HG03025 (cell line): ENCODE results near the gene HNRNPD.
"Not testable (repeated sequence)": the region's sequence is repeated elsewhere in the genome, so short reads cannot be mapped to it uniquely, and the experiment has no call there.

ENCODE experiments used
- ATAC-seq: cut with Tn5 transposase; IDR thresholded peaks from one replicate; pipeline ENCODE4 v1.9.1; 2021; ENCODE audit warnings: mild to moderate bottlenecking, moderate library complexity; ENCODE audit not compliant: unreplicated experiment, low FRiP score

HNRNPD gene, protein sequence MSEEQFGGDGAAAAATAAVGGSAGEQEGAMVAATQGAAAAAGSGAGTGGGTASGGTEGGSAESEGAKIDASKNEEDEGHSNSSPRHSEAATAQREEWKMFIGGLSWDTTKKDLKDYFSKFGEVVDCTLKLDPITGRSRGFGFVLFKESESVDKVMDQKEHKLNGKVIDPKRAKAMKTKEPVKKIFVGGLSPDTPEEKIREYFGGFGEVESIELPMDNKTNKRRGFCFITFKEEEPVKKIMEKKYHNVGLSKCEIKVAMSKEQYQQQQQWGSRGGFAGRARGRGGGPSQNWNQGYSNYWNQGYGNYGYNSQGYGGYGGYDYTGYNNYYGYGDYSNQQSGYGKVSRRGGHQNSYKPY

DNA sequence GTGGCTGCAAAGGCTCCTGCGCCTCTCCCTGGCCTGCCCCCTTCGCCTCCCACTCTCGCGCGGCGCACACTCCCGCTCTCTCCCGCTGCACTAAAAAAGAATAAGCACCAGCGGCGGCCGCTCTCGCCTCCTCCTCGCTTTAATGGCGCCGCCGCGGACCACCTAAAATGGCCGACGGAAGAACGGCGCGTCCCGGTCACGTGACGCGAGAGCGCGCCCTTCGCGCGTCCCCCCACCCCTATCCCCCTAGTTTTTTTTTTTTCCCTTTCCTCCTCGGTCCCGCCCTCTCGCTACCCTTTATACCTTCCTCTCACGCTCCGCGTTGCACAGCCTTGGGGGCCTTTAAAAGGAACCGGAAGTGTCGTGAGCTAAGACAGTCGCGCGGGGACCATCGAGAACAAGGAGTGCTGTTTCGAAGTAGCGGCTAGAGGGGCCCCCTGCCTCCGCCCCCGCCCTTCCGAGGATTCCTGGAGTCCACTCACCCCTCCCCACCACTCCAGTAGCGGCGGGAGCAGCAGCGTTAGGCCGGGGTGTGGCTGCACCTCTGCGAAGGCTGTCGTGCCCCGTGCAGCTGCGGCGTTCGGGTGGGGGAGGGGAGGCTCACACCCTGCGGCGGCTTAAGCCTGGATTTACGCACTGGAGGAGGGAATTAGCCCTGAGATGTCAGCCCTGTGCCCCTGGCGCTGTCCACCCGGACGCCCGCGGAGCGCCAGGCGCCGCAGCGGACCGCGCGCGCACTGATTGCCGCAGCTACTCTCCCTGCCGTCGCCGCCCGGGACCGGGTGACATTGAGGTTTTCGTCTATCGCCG lies at the start of gene HNRNPD:
Gene HNRNPD (minus strand): TSS at position 176 of the 810 bp plus-strand sequence. CDS start 313 bp downstream, outside the sequence.
- ATAC-seq = peak; percentile 95

- no peak for ATAC-seq
Measured at GRCh38 chr4:82422616-82423015, 48.8 kb upstream of the HNRNPD start.

GRCh38 chr4:82421796-82422560 lies 48.2 kb upstream of the HNRNPD start:
- ATAC-seq = no peak

DNA sequence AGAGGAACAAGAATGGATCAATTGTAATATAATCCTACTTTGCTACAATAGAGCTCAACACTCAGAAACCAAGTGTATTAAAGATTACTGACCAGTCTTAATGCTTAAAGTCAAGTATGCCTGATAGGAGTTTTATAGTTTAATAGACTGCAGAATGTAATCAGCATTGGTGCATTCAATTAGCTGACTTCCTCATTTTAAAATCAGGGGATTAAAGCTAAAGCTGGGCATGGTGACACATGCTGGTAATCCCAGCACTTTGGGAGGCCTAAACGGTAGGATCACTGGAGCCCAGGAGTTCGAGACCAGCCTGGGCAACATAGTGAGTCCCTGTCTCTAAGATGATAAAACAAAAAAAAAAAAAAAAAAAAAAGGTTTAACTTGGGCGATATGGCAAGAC lies 45.7 kb upstream of the HNRNPD start:
- ATAC-seq = no peak

DNA sequence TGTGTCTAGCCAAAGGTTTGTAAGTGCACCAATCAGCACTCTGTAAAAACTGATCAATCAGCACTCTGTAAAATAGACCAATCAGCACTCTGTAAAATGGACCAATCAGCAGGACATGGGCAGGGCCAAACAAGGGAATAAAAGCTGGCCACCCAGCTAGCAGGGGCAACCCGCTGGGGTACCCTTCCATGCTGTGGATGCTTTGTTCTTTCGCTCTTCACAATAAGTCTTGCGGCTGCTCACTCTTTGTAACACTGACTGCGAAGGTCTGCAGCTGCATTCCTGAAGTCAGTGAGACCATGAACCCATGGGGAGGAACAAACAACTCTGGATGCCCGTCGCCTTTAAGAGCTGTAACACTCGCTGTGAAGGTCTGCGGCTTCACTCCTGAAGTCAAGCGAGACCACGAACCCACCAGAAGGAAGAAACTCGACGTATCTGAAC lies 42.2 kb upstream of the HNRNPD start:
- ATAC-seq = no peak

GRCh38 chr4:82415061-82415460 lies 41.3 kb upstream of the HNRNPD start:
- ATAC-seq = not testable (repeated sequence)

- no peak for ATAC-seq
Measured at GRCh38 chr4:82403725-82404124, 29.9 kb upstream of the HNRNPD start.

GRCh38 chr4:82402196-82402775 lies 28.5 kb upstream of the HNRNPD start:
- no peak for ATAC-seq

GRCh38 chr4:82401600-82401999 lies 27.8 kb upstream of the HNRNPD start:
- ATAC-seq = no peak

GRCh38 chr4:82398263-82398662 lies 24.5 kb upstream of the HNRNPD start:
- ATAC-seq = no peak

- no peak for ATAC-seq
Measured at GRCh38 chr4:82397527-82397926, 23.7 kb upstream of the HNRNPD start.

- no peak for ATAC-seq
Measured at GRCh38 chr4:82394896-82395295, 21.1 kb upstream of the HNRNPD start.

DNA sequence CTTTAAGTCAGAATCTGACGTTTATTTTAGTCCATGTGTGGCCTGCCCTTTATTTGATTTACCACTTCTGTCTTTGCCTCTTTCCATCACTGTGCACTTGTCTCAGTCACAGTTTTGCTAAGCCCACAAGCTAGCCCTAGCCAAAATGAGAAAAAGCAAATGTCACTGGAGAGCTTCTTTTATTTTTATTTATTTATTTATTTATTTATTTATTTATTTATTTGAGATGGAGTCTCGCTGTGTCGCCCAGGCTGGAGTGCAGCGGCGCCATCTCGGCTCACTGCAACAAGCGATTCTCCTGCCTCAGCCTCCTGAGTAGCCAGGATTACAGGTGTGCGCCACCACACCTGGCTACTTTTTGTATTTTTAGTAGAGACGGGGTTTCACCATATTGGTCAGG lies 16.3 kb upstream of the HNRNPD start:
- ATAC-seq = not testable (repeated sequence)

GRCh38 chr4:82388405-82388804 lies 14.6 kb upstream of the HNRNPD start:
- no peak for ATAC-seq

DNA sequence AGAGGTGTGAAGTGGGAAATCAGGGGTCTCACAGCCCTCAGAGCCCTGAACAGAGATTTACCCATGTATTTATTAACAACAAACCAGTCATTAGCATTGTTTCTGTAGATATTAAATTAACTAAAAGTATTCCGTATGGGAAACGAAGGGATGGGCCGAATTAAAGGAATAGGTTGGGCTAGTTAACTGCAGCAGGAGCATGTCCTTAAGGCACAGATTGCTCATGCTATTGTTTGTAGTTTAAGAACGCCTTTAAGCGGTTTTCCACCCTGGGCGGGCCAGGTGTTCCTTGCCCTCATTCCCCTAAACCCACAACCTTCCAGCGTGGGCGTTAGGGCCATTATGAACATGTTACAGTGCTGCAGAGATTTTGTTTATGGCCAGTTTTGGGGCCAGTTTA lies 12.5 kb upstream of the HNRNPD start:
- not testable (repeated sequence) for ATAC-seq

GRCh38 chr4:82382751-82383150 lies 9.0 kb upstream of the HNRNPD start:
- no peak for ATAC-seq

DNA sequence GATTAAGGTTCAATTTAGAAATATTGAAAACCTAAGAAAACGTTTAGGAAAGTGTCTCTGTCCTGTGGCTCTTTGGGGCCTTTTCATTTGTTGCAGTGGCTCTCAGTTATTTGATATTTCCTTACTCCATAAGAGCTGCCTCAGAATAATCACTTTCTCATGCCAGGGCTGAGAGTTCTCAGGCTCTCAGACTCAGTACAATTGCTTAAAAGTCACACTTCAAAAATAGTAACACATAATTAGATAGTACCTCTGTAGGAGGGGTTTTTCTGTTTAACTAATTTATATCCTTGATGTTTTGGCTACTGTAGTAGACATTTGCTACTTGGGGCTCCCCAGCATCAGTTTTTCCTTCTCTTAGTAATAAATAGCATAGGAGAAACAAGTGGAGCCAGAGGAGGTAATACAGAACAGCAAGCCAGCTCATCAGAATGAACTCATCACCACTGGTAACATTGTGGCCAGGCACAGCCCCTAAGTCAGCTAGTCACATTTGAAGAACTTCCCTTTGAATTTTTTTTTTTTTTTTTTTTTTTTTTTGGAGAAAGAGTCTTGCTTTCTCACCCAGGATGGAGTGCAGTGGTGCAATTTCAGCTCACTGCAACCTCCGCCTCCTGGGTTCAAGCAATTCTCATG lies 8.0 kb upstream of the HNRNPD start:
- no peak for ATAC-seq

DNA sequence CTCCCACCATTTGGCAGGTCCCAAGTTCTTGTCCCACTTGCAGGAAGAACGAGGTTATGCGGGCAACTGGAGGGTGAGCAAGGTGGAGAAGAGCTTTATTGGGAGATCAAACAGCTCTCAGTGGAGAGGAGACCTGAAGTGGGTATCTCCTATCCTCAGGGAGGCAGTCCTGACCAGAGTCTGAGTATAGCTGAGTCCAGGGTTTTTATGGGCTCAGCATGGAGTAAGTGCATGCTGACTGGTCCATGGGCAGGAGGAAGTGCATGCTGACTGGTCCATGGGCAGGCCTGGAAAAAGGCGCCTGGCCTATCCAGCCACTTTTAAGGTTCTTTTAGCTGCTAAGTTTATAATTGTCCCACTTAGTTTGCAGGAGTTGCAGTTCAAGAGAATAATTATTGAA lies 7.4 kb upstream of the HNRNPD start:
- ATAC-seq = no peak

GRCh38 chr4:82380831-82381230 lies 7.0 kb upstream of the HNRNPD start:
- ATAC-seq = no peak

- ATAC-seq = no peak
Measured at GRCh38 chr4:82380344-82380743, 6.6 kb upstream of the HNRNPD start.
